Osteocyte (in vitro differentiated cells): ENCODE measurements around the gene KRT14. TPM values are rescaled to one million over a fixed set of nuclear protein-coding genes. Genes with fewer than 3 reads are reported as not detected.
A peak's percentile ranks its signal among the peaks of the same experiment; 100 is the strongest.

Source experiments
- DNase-seq: peaks from one replicate; pipeline ENCODE4 v3.0.0; 2021; ENCODE audit warnings: mixed read lengths; ENCODE audit not compliant: unreplicated experiment; ENCODE audit errors: extremely low spot score
- H3K27ac Mint-ChIP-seq: one replicate; pipeline ENCODE4 v1.8.0; 2021; ENCODE audit warnings: mild to moderate bottlenecking, mixed read lengths; ENCODE audit not compliant: unreplicated experiment
- H3K27me3 Mint-ChIP-seq: one replicate; pipeline ENCODE4 v1.8.0; 2021; ENCODE audit warnings: mixed read lengths; ENCODE audit not compliant: unreplicated experiment
- H3K36me3 Mint-ChIP-seq: one replicate; pipeline ENCODE4 v1.8.0; 2021; ENCODE audit warnings: mixed read lengths; ENCODE audit not compliant: unreplicated experiment
- H3K4me1 Mint-ChIP-seq: one replicate; pipeline ENCODE4 v1.8.0; 2021; ENCODE audit warnings: mixed read lengths; ENCODE audit not compliant: unreplicated experiment
- H3K4me3 Mint-ChIP-seq: one replicate; pipeline ENCODE4 v1.8.0; 2021; ENCODE audit warnings: mild to moderate bottlenecking, moderate library complexity, mixed read lengths; ENCODE audit not compliant: unreplicated experiment
- H3K9me3 Mint-ChIP-seq: one replicate; pipeline ENCODE4 v1.8.0; 2021; ENCODE audit warnings: mixed read lengths; ENCODE audit not compliant: unreplicated experiment
- CTCF ChIP-seq: fragments of 200-600 bp; sonication (generic); IDR thresholded peaks from 2 replicates; pipeline ENCODE4 v1.5.0; 2021; ENCODE audit warnings: antibody characterized with exemption, mild to moderate bottlenecking, moderate library complexity
- total RNA-seq: library from RNA; stranded (reverse); gene quantifications from 2 replicates; pipeline ENCODE4 v1.2.1, GENCODE V29; 2021

The KRT14 gene
- total RNA-seq, 1 donor from 2014 or later = not detected

GRCh38 chr17:41548844-41549595 lies 37.7 kb downstream of the KRT14 start:
- peak; percentile 90 for DNase-seq
- Mint-ChIP-seq H3K4me3 (no peak overlapping the region), H3K4me1 (peaks cover 37% of the 10 kb centered on the region), H3K27ac (peak overlapping the region; percentile 76), H3K27me3 (no peaks in the 10 kb centered on the region), H3K9me3 (peaks cover 7% of the 10 kb centered on the region), H3K36me3 (no peaks in the 10 kb centered on the region)
- TF ChIP-seq CTCF = peak; percentile 84

GRCh38 chr17:41547921-41548843 lies 38.5 kb downstream of the KRT14 start:
- no peak for TF ChIP-seq CTCF
- peak; percentile 86 for DNase-seq
- Mint-ChIP-seq H3K4me1 (peaks cover 37% of the 10 kb centered on the region), H3K9me3 (peaks cover 7% of the 10 kb centered on the region), H3K4me3 (no peak overlapping the region), H3K27ac (peak overlapping the region; percentile 64), H3K36me3 (no peaks in the 10 kb centered on the region), H3K27me3 (no peaks in the 10 kb centered on the region)

- Mint-ChIP-seq H3K27ac (peak overlapping the region; percentile 64), H3K4me1 (peaks cover 34% of the 10 kb centered on the region), H3K36me3 (no peaks in the 10 kb centered on the region), H3K4me3 (no peak overlapping the region), H3K9me3 (peaks cover 7% of the 10 kb centered on the region), H3K27me3 (no peaks in the 10 kb centered on the region)
- DNase-seq = no peak
- TF ChIP-seq CTCF = no peak
Observed at GRCh38 chr17:41547378-41547841, 39.3 kb downstream of the KRT14 start.

- peaks cover 7% of the 10 kb centered on the region for H3K9me3 Mint-ChIP-seq
- DNase-seq = no peak
- TF ChIP-seq CTCF = no peak
- no peak overlapping the region for H3K27ac Mint-ChIP-seq
- H3K4me3 Mint-ChIP-seq = no peak overlapping the region
- H3K4me1 Mint-ChIP-seq = peaks cover 33% of the 10 kb centered on the region
- no peaks in the 10 kb centered on the region for H3K36me3 Mint-ChIP-seq
- H3K27me3 Mint-ChIP-seq = no peaks in the 10 kb centered on the region
Observed at GRCh38 chr17:41546819-41547218, 39.9 kb downstream of the KRT14 start.
